NK-92 (cell line): ENCODE data around the gene ZHX3.

ENCODE experiments used
- DNase-seq: peaks from one replicate; lab custom pipeline; 2025; ENCODE audit not compliant: unreplicated experiment; lab: John Stamatoyannopoulos, UW

ZHX3 gene

DNA sequence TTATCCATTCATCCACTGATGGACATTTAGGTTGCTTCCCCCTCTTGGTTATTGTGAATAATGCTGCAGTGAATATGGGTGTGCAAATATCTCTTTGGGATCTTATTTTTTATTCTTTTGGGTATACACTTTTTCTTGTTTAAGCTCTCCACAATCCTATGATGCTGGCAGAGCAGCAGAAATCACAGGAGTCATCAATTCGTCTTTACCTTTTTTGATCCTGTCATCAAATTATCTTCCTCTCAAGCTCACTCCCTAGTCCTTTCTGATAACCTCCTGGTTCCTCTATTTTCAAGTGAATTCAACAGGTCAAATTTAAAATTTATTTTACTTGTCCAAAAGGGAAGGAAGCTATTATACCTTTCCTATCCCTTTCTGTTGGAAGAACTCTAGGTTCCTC lies 91.1 kb downstream of the ZHX3 start:
- no peak for DNase-seq

- DNase-seq, result no peak
Measured at GRCh38 chr20:41225091-41225490, 92.4 kb downstream of the ZHX3 start.

GRCh38 chr20:41224281-41224680 lies 93.2 kb downstream of the ZHX3 start:
- DNase-seq, result no peak

DNA sequence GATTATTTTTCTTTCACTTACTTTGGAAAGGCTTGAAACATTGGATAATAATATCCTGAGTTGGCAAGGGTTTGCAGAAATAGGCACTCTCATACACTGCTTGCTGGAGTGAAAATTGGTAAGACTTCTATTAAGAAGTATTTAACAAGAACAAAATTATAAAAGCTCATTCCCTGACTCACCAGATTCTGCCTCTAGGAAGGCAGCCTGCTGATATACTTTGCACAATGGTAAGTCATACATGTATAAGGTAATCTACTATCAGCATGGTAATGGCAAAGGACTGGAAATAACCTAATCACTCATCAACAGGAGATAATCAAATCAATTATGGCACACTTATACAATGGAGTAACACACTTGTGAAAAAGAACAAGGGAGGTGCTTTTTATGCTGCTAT lies 94.4 kb downstream of the ZHX3 start:
- DNase-seq, result no peak

DNA sequence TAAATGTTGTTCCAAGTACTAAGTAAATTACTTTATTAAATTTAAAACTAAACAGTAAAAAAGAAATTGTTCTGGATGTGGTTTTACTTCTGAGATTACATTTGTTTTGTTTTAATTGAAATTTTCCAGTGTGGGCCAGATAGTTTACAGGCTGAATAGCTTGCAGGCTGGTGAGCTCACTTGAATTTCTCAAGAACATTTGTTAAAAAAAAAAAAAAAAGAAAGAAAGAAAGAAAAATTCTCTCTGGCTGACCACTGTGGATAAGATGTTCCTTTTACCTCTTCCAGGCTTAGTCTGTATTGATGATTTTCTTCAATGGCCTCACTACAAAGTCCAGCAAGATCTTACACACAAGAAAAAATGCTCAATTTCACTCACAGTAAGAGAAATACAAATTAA lies 94.8 kb downstream of the ZHX3 start:
- DNase-seq, result no peak

DNA sequence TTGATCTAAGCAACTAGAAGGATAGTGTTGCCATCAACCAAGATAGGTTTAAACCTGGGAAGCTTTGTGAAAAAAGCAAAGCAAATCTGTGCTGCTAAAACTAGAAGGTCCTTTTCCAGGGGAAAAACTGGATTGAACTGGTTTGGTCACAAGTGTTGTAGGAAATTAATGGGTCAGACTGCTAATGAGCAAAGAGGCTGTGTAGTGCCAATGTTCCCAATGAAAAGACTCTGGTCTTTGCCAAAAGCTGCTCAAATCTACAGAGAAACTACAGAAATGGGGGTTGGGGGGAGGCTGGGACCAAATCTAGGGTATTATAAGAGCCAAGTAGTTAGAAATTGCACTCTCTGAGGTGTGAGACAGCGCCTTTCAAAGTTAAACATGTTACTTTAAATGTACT lies 95.2 kb downstream of the ZHX3 start:
- no peak for DNase-seq

DNA sequence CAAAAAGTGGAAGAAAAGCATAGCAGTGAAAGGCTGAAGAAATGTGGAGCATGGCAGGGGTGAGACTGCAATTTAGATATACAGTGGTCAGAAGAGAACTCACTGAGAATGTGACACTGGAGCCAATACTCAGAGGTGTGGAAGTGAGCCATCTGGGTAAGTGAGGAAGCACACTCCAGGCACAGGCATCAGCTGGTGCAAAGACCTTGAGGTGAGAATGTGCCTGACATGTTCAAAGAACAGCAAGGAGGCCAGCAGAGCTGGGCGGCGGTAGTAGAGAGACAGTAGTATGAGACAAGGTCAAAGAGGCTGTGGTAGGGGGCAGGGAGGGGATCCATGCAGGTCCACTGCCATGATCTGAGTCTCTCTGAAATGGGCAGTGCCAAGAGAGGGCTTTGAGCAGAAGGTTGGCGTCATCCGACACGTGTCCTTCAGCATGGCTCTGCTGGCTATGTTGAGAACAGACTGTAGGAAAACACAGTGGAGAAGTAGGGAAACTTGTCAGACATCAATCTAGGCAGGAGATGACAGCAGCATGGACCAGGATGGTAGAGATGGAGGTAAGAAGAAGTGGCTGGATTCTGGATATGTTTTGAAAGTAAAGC lies 95.8 kb downstream of the ZHX3 start:
- no peak for DNase-seq

GRCh38 chr20:41219824-41220223 lies 97.7 kb downstream of the ZHX3 start:
- no peak for DNase-seq

- no peak for DNase-seq
Measured at GRCh38 chr20:41218466-41218865, 99.1 kb downstream of the ZHX3 start.

DNA sequence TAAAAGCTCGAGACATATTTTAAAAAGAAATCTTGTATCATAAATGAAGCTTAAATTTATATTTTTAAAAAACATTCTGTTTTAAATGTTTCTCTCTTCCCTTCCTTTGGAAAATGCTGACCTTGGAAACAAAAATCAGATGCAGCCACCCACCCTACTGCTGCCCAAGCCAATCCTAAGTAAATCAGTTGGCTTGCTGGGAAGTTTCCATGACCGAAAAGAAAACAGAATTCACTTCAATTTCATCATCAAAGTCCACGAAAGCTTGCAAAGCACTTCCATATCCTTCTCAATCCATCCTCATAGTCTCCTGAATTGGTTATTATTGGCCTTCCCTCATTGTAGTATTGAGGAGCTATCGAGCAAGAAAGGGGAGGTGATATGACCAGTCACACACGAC lies 100.1 kb downstream of the ZHX3 start:
- no peak for DNase-seq

DNA sequence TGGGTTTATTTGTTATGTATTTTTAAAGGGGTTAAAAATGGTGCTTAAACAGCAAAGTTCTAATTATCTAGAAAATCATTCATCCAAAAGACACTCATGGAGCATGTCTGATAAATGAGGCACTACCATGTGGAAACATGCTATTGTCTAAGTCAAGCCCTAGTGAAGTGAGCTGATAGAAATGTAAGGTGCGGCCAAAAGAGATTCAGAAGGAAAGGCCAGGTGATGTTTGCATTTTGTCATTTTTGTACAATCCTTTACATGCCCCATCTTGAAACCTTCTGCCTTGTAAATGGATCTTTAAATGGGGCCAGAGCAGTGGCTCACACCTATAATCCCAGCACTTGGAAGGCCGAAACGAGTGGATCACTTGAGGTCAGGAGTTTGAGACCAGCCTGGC lies 102.9 kb downstream of the ZHX3 start:
- DNase-seq, result no peak

GRCh38 chr20:41214202-41214601 lies 103.3 kb downstream of the ZHX3 start:
- no peak for DNase-seq

- DNase-seq, result no peak
Measured at GRCh38 chr20:41213150-41213820, 104.2 kb downstream of the ZHX3 start.

DNA sequence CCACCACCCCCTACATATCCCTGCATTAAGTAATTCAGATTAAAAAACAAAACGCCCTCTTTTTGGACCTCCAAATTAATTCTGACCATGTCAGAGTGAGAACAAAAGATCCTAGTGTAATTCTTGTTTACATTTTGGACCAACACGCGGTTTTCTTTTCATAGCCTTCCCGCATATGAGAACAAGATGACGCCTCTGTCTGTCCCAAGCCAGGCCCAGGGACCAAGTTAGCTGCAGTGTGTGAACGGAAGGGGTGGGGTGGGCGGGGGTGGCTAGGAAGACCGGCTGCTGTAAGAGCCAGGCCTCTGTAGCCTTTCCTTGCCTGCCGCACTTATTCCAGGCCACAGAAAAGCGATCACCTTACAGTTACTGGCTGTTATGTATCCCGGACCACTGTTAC lies 112.2 kb downstream of the ZHX3 start:
- DNase-seq, result no peak

- DNase-seq, result no peak
Measured at GRCh38 chr20:41204304-41205265, 112.9 kb downstream of the ZHX3 start.

DNA sequence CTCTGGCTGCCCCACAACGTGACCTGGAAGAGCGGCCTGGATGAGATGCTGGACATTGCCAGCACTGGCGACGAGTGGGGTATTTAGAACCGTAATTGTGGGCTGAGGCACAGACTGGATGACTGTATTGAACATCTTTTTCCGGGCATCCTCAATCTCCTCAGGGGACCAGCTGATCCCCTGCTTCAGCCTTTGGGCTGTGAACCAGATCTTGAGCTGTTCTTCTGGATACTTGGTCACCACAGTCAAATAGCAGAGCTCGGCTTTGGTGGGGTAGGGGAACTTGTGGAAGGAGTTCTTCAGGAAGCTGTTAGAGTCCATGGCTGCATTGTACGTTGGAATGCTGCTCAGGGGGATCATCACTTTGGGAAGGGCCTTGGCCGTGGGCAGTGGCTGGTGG lies 113.9 kb downstream of the ZHX3 start:
- no peak for DNase-seq

DNA sequence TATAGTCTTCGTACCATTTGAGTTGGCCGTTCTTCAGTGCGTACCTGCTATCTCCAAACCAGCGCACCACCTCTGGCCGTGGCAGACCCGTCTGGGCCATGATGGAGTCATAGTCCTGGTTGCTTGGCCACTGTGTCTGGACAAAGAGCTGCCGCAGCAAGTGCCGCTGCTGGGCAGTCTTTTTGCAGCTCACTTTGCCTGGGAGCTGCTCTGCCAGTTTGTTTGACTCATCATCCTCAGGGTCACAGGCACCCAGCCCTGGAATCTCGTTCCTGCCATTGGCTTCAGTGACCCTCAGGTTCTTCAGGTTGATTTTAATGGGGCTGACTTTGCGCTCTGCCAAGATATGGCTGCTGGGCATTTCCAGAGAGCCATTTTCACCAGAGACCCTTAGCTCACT lies 115.1 kb downstream of the ZHX3 start:
- DNase-seq, result no peak

DNA sequence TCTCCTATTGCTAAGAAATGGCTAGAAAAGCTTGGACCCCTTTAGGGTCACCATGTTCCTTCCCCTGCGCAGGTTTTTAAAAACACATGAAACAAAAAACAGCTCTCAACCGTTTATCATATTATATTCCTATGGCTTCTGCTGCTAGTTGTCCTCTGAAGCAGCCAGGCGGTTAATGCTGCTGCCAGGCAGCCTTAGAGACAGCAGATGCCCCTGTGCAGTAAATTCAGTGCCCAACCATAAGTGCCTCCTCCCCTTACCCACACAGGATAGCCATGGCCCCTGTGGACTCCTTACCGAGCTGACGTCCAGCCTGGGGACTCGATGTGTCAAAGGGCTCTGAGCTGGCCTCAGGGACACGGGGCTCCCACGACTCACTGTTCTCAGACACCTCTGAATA lies 115.8 kb downstream of the ZHX3 start:
- no peak for DNase-seq

GRCh38 chr20:41200446-41201202 lies 116.9 kb downstream of the ZHX3 start:
- no peak for DNase-seq

DNA sequence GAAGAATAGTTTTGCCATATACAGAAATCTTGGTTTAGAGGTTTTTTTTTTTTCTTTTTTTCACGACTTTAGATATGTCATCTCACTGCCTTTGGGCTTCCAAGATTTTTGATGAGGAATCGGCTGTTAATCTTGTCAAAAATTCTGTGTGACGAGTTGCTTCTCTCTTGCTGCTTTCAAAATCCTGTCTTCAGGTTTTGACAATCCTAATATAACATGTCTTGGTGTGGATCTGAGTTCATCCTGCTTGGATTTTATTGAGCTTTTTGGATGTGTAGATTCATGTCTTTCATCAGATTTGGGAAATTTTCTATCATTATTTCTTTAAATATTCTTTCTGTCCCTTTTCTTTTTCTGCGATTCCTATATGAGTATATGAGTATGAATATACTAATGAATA lies 119.1 kb downstream of the ZHX3 start:
- DNase-seq, result no peak

DNA sequence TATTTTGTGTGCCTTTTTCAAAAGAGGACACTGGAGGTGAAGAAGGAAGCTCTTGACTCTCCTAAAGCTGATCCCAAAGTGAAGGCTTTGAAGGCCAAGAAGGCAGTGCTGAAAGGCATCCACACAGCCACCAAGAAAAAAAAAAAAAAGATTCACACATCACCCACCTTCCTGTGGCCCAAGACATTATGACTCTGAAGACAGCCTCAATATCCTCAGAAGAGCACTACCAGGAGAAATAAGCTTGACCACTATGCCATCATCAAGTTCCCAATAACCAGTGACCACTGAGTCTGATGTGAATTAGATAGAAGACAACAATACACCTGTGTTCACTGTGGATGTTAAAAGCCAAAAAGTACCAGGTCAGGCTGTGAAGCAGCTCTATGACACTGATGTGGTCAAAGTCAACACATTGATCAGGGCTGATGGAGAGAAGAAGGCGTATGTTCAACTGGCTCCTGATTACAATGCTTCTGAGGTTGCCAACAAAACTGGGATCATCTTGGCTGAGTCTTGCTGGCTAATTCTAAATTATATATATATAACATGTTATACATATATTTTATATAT lies 120.8 kb downstream of the ZHX3 start:
- DNase-seq, result no peak
